HepG2 (cell line): Measurements from ENCODE around the gene GADD45GIP1. TPM values are rescaled to one million over a fixed set of nuclear protein-coding genes. Genes with fewer than 3 reads are reported as not detected.
A peak's percentile ranks its signal among the peaks of the same experiment; 100 is the strongest.

ENCODE experiments used
- FOXA1 ChIP-seq, 2 experiments: fragments of 450-650 bp in 1 of 2; sonication (generic) in 1 of 2; formaldehyde crosslinking in 1 of 2; IDR thresholded peaks; 2 replicates each; pipeline versions ENCODE4 v1.4.0 to v1.6.1; 2016 to 2020; ENCODE audit warnings: missing genetic modification reagents in 1 of 2
- KLF12 ChIP-seq: sonication (generic); formaldehyde crosslinking; IDR thresholded peaks from 2 replicates; pipeline ENCODE4 v1.4.0; 2020; ENCODE audit warnings: missing genetic modification reagents, borderline replicate concordance
- MAFF ChIP-seq: IDR thresholded peaks from 2 replicates; pipeline ENCODE4 v1.6.1; 2011; ENCODE audit warnings: low read depth, low read length, improper control_type of control experiment
- MED1 ChIP-seq: sonication (generic); formaldehyde crosslinking; IDR thresholded peaks from 2 replicates; pipeline ENCODE4 v1.4.0; 2020; ENCODE audit warnings: missing genetic modification reagents
- MTA1 ChIP-seq: sonication (generic); formaldehyde crosslinking; IDR thresholded peaks from 2 replicates; pipeline ENCODE4 v1.4.0; 2020; ENCODE audit warnings: missing genetic modification reagents, mild to moderate bottlenecking, borderline replicate concordance
- NCOR1 ChIP-seq: fragments of 200-600 bp; sonication (generic); IDR thresholded peaks from 2 replicates; pipeline ENCODE4 v1.7.0; 2017; ENCODE audit warnings: antibody characterized with exemption, low read length, borderline replicate concordance
- POLR2G ChIP-seq: fragments of 200-400 bp; formaldehyde crosslinking; IDR thresholded peaks from 2 replicates; pipeline ENCODE4 v1.6.1; 2018; ENCODE audit warnings: mild to moderate bottlenecking, low read depth, low read length, moderate library complexity
- RERE ChIP-seq: IDR thresholded peaks from 2 replicates; pipeline ENCODE4 v1.6.1; 2016; ENCODE audit warnings: low read depth, missing genetic modification reagents, missing compliant biosample characterization
- ZBTB14 ChIP-seq: sonication (generic); formaldehyde crosslinking; IDR thresholded peaks from 2 replicates; pipeline ENCODE4 v1.4.0; 2020; ENCODE audit warnings: missing genetic modification reagents
- ZBTB2 ChIP-seq: sonication (generic); formaldehyde crosslinking; IDR thresholded peaks from 2 replicates; pipeline ENCODE4 v1.8.0; 2022; ENCODE audit warnings: low read depth, missing genetic modification reagents
- ZGPAT ChIP-seq: IDR thresholded peaks from 2 replicates; pipeline ENCODE4 v1.6.1; 2016; ENCODE audit warnings: mild to moderate bottlenecking
- ZNF333 ChIP-seq: sonication (generic); formaldehyde crosslinking; IDR thresholded peaks from 2 replicates; pipeline ENCODE4 v1.4.0; 2020; ENCODE audit warnings: mild to moderate bottlenecking, missing genetic modification reagents, borderline replicate concordance
- ZNF432 ChIP-seq: sonication (generic); formaldehyde crosslinking; IDR thresholded peaks from 2 replicates; pipeline ENCODE4 v1.5.0; 2020; ENCODE audit warnings: missing genetic modification reagents, mild to moderate bottlenecking, borderline replicate concordance
- ZNF44 ChIP-seq: sonication (generic); formaldehyde crosslinking; IDR thresholded peaks from 2 replicates; pipeline ENCODE4 v1.5.1; 2020; ENCODE audit warnings: mild to moderate bottlenecking, missing genetic modification reagents
- ZNF513 ChIP-seq: sonication (generic); formaldehyde crosslinking; conservative IDR thresholded peaks from 2 replicates; pipeline ENCODE4 v1.5.0; 2020; ENCODE audit warnings: missing genetic modification reagents
- ZNF629 ChIP-seq: sonication (generic); formaldehyde crosslinking; conservative IDR thresholded peaks from 2 replicates; pipeline ENCODE4 v1.5.0; 2020; ENCODE audit warnings: missing genetic modification reagents
- ZNF816 ChIP-seq: sonication (generic); formaldehyde crosslinking; IDR thresholded peaks from 2 replicates; pipeline ENCODE4 v1.8.0; 2022; ENCODE audit warnings: missing genetic modification reagents, mild to moderate bottlenecking, borderline replicate concordance
- polyA plus RNA-seq, 8 experiments: library from polyadenylated mRNA; depleted of rRNA in 3 of 8; stranded (reverse) in 7 of 8; unstranded in 1 of 8; fragments of >200 nt; fragmentation: Illumina TruSeq in 4 of 8; extraction: Trizol in 4 of 8; gene quantifications; 2 replicates each; pipeline versions ENCODE4 v1.2.1 to v1.2.3, GENCODE V29; 2011 to 2016; ENCODE audit warnings: low read depth in 4 of 8, missing spikeins in 1 of 8, mixed read lengths in 1 of 8; ENCODE audit not compliant: insufficient read depth in 1 of 8
- total RNA-seq, 5 experiments: library from RNA; depleted of rRNA; stranded (reverse); fragments of >200 nt; fragmentation: Illumina TruSeq; extraction: Trizol; gene quantifications; 2 replicates each; pipeline ENCODE4 v1.2.3, GENCODE V29; 2016; ENCODE audit warnings: low read depth in 1 of 5

GADD45GIP1 gene
- total and polyA plus RNA-seq, 2 of the 13 experiments (the other 11 are each of a cell fraction or from before 2014, with no cell fraction given): 24.6 to 30.7 TPM

GRCh38 chr19:12994701-12995595 is 37.9 kb upstream of the GADD45GIP1 start, which contains the start of gene NFIX (continued):
- TF ChIP-seq ZBTB14 (CRISPR knock-in tag) (peak; percentile 22; the same call in 1 of the 2 replicates), ZGPAT (CRISPR knock-in tag) (no peak), POLR2G (no peak), MED1 (CRISPR knock-in tag) (no peak), ZNF333 (CRISPR knock-in tag) (no peak), FOXA1 (IDR thresholded peaks at IDR 0.05) (no peak), FOXA1 (CRISPR knock-in tag; IDR thresholded peaks at IDR 0.05) (no peak), ZNF44 (CRISPR knock-in tag) (no peak), MTA1 (CRISPR knock-in tag) (no peak), ZBTB2 (CRISPR knock-in tag) (no peak), ZNF629 (CRISPR knock-in tag) (no peak), MAFF (no peak), KLF12 (CRISPR knock-in tag) (no peak), ZNF816 (CRISPR knock-in tag) (no peak), ZNF513 (no peak), ZNF432 (no peak), RERE (no peak), NCOR1 (no peak)
